Islet precursor cell (in vitro differentiated cells): ENCODE results near the gene MAP1LC3B.

ENCODE experiments used
- DNase-seq: peaks from one replicate; pipeline ENCODE4 v3.0.0-alpha.2; 2018

The MAP1LC3B gene

GRCh38 chr16:87435372-87436224 is 43.5 kb downstream of the MAP1LC3B start:
- no peak for DNase-seq

GRCh38 chr16:87436225-87437172 is 44.4 kb downstream of the MAP1LC3B start:
- DNase-seq, result no peak

DNA sequence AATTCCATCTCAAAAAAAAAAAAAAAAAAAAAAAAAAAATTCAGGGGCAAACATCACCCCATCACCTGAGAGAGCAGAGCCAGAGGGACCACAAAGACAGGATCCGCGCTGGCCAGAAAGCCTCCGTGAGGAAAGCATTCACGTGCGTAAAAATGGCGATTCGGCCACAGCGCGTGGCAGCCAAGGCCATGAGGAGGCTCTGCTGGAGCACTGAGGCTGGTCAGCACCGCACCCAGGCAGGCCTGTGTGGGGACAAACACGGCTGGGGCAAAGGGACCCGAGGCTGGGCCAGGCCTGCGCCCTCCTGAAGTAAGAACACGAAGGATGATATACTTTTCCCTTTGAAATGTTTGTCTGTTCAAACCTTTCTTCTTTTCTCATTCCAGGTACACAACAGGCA is 45.2 kb downstream of the MAP1LC3B start:
- DNase-seq, result no peak

DNA sequence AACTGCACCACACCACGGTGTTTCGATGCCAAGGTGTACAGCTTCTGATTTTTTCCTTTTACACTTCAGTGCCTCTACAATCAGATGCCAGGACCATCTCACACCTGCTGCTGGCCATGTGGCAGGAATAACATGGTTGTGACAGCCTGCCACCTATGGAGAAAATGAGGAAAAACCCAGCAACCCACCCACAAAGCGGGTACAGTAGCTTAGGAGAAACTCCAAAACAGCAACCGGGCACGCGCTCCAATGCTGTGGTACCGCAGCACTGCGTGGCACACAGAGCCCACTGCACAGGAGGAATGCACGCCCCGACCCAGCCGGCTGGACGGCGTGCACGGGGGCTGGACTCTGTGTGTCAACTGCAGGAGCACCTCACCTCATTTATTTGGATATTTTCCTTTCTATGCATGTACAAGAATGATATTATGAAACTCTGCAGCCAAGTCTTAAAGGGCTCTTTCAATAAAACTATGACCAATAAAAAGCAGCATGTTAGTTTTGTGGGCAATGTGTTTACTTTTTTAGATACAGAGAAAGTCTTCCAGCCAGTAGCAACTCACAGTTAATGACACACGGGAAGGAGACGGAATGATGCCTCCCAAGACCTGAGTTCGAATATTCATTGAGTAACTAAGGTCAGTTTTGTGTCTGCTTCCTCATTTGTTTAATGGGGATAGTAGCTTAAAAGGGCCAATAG is 45.9 kb downstream of the MAP1LC3B start:
- DNase-seq, result no peak

DNA sequence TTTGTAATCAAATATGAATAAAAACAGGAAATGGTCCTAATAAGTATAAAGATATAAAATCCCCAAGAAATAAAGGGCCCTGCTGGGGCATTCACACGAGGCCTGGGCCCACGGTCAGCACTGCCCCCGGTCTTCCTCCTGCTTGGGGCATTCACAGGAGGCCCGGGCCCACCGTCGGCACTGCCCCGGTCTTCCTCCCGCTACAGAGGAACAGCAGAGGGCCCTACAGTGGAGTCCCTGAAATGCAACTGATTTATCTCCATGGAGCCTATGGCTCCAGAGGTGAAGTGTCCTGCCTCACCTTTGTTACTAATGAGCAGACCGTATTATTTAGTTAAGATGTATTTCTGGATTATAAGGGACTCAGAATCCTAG is 46.5 kb downstream of the MAP1LC3B start:
- DNase-seq, result no peak

- no peak for DNase-seq
Measured at GRCh38 chr16:87439926-87440325, 47.8 kb downstream of the MAP1LC3B start.

GRCh38 chr16:87441886-87442580 is 49.9 kb downstream of the MAP1LC3B start:
- no peak for DNase-seq

- no peak for DNase-seq
Measured at GRCh38 chr16:87442581-87442966, 50.4 kb downstream of the MAP1LC3B start.

GRCh38 chr16:87443016-87443415 is 50.9 kb downstream of the MAP1LC3B start:
- no peak for DNase-seq

GRCh38 chr16:87443964-87444363 is 51.8 kb downstream of the MAP1LC3B start:
- no peak for DNase-seq

DNA sequence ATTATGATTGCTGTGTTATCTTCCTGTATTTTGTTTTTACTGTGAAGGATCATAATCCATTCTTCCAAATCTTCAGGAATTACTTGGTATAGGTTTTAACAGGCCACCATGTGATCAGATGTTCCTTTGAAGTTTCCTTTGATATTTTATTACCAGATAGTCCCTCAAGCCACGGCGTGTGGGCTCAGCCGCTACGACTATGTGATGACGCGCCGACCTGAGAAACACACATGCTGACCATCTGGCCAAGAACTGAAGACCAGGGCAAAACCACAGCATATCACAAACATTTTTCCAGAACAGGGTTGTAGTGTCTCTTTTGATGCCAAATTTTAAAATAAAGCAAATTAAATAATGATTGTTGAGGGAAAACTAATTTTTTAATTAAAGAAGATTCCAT is 53.4 kb downstream of the MAP1LC3B start:
- DNase-seq, result no peak

GRCh38 chr16:87446479-87446878 is 54.3 kb downstream of the MAP1LC3B start:
- DNase-seq, result no peak

DNA sequence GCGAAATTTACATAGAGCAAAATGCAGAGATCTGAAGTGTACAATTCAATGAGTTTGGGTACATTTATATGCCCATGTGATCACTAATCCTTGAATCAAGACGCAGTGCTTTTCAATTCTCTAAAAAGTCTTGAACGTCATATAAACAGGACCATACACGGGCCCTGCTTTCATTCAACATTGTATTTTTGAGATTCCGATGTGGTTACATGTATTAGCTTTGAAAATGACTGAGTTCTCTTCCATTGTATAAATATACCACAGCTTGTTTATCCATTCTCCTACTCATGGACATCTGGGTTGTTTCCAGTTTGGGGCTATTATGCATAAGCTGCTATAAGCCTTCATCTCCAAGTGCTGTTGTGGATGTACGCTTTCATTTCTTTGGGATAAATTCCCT is 55.2 kb downstream of the MAP1LC3B start:
- no peak for DNase-seq

- no peak for DNase-seq
Measured at GRCh38 chr16:87448866-87449265, 56.7 kb downstream of the MAP1LC3B start.

DNA sequence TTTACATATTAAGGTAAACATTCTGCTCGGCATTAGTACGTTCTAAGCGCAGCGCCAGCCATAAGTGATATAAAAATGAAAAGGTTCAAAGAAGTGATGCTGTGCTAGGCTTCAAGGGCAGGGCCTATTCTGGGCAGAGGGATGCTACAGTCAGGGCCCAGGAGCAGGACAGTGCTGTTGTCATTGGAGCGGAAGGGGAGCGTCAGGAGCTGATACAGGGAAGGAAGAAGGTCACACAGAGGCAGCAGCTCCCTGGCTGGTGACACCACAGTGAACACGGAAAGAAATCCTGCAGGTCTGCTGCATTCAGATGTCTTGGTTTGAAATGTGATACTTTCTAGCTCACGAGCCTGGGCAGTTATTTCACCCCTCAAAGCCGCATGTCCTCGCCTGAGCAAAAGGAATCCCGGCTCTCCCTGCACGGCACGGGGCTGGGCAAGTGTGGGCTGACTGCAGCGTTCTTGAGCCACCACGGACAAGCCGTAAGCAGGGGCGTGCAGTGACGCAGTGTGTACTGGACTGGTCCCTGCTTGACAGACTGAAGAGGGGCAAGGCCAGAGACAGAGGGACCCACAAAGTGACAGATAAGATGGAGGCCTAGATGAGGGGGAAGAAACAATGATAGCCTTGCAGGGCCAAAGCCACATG is 59.6 kb downstream of the MAP1LC3B start:
- no peak for DNase-seq

- no peak for DNase-seq
Measured at GRCh38 chr16:87453326-87453725, 61.2 kb downstream of the MAP1LC3B start.
